ENCODE results near the gene SPTBN2.

DNA sequence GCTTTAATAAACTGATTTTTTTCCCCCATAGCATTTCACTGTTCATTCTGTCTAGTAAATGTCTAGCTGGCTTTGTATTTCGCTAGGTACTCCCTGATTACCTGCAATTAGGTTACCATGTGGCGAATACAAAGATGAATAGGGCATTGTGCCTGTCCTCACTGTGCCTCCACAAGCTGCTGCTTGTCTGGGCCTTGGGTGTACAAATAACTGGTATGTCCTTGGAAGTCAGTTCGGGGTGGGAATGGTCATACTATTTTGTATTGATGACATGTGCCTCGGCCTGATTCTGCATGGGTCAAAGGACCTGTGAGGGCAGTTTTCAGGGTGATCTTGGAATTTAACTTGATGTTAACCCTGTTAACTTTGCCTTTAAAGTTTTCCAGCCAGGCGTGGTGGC is 79.1 kb downstream of the SPTBN2 start:
- TF ChIP-seq, protein P1, sequence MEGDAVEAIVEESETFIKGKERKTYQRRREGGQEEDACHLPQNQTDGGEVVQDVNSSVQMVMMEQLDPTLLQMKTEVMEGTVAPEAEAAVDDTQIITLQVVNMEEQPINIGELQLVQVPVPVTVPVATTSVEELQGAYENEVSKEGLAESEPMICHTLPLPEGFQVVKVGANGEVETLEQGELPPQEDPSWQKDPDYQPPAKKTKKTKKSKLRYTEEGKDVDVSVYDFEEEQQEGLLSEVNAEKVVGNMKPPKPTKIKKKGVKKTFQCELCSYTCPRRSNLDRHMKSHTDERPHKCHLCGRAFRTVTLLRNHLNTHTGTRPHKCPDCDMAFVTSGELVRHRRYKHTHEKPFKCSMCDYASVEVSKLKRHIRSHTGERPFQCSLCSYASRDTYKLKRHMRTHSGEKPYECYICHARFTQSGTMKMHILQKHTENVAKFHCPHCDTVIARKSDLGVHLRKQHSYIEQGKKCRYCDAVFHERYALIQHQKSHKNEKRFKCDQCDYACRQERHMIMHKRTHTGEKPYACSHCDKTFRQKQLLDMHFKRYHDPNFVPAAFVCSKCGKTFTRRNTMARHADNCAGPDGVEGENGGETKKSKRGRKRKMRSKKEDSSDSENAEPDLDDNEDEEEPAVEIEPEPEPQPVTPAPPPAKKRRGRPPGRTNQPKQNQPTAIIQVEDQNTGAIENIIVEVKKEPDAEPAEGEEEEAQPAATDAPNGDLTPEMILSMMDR (IDR thresholded peaks at IDR 0.05) = no peak
- TF ChIP-seq POLR2A (IDR thresholded peaks at IDR 0.05) (no peak), POLR2AphosphoS5 (IDR thresholded peaks at IDR 0.05; ENCODE audit: insufficient read depth in 1 of 2, low read depth in 1 of 2) (no peak)

All from vagina (tissue), 2 donors.